HG03135 (cell line): ENCODE measurements around the gene BHLHA9.

Source experiments
- ATAC-seq: cut with Tn5 transposase; IDR thresholded peaks from one replicate; pipeline ENCODE4 v1.9.1; 2021; ENCODE audit warnings: mild to moderate bottlenecking, moderate library complexity; ENCODE audit not compliant: unreplicated experiment

BHLHA9 gene

DNA sequence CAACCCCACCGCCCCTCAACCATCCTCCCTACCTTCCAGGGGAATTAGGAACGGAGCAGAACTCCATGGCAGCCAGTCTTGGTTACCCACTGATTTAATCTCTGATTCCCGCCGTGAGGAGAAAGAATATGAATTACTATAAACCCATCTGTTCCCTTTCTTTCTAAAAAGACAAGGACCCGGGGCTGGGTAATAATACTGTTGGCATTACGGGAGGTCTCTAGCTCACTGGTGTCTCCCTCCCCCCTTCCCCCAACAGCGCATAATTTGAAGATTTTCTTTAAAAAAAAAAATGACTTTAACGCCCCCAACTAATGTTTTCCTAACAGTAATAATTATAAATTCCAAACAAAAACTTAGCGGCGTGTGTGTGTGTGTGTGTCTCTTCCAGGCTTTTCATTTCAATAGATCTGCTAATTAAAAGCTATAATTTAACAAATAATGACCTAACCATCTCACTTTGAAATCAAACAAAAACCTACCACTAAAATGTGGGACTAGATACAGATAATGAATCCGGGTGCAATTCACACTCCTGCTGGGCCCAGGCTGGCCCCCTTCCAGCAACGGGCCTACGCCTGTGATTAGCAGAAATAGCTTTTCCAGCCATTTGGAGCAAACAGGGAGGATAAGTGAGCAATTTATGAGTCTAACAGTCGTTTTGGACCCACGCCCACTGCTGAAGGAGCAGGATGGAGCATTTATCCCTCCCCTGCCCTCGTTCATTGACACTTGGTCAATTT is 18.2 kb upstream of the BHLHA9 start:
- no peak for ATAC-seq

DNA sequence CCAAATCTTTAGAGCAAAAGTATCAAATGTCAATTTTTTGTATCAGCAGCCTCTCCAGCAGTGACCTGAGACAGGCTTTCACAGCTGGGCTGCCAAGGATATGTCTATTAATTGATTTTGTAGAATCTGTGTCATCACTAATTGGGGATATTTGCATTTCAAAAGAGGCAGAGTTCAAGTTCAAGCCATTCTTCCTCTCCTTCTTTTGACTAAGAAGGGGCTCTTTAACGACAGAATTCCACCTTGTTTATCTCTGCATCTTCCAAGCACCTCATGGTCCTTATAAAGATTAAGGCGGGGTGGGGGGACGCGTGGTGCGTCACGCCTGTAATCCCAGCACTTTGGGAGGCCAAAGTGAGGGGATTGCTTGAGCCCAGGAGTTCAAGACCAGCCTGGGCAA is 15.2 kb upstream of the BHLHA9 start:
- no peak for ATAC-seq

DNA sequence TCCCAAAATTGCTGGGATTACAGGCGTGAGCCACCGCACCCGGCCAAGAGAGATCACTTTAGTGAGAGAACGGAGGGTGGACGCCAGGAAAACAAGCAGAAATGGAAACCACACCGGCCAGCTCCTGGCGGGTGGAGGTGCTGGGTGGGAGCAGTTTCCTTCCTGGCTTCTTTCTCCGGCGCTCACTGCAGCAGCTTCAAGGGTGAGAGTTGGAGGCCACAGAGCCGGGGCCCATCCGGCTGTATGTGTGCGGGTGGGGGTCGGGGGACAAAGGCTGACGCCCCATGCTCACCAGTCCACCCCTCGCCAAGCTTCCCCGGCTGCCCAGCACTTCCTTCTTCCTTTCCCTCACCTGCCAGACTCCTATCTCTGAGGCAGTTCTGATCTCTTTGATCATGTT is 13.5 kb upstream of the BHLHA9 start:
- no peak for ATAC-seq

DNA sequence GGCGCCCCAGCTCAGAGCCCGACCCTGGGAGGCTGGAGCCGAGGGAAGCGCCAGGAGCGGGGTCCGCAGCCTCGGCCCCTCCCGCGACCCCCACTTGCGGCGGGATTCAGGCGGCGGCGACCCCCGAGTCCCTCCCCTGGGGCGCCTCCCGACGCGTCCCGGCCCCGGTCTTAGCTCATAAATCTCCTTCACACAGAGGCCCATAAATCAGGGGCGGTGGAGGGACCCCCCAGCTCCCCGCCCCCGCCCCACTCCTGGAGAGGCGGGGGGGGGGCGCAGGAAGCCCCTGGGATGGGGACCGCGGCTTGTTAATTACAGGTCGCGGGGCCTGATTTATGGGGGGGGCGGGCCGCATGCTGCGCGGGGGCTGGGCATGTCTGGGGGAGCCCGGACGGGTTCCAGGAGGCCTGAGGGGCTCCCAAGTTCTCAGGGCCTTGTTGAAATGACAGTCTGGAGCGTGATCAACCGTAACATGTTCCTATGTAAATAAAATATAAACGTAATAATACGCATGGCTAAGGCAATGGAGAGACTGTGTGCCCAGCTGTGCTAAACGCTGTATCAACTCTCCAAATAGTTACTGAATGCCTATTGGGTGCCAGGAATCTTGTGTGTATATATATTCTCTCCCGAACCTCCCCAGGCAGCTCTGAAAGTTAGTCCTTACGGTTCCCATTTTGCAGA is 10.0 kb upstream of the BHLHA9 start:
- ATAC-seq, result no peak

DNA sequence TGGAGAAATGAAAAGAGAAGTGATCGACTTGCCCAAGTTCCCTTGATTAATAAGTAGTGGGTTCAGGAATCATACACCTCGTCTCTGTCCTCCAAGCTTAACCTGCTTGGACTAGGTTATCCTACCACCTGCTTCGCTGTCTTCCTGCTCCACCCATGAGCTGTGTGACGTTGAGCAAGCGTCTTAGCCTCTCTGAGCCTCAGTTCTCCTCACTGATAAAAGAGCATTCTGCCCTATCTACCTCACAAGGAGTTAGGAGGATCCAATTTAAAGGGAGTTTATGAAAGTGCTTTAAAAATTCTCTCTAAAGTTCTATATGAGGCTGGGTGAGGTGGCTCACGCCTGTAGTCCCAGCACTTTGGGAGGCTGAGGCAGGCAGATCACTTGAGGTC is 9.5 kb upstream of the BHLHA9 start:
- no peak for ATAC-seq

DNA sequence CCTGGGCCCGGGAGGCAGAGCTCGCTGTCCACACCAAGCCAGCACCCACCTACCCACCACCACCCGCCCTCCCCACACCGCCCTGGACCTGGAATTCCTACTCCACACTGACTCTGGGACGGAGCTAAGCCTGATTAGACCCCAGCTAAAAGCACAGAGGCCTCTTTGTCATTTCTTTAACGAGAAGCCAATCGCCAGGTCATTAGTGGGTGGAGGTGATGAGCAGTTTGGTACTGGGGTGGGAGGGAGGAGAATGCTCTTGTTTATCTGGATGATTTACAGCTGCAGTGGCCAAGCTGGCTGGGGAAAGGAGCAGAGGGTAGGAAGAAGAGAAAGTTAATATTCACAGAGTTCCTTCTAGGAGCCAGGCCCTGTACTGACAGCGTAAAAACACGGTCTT is 6.0 kb upstream of the BHLHA9 start:
- ATAC-seq, result no peak

DNA sequence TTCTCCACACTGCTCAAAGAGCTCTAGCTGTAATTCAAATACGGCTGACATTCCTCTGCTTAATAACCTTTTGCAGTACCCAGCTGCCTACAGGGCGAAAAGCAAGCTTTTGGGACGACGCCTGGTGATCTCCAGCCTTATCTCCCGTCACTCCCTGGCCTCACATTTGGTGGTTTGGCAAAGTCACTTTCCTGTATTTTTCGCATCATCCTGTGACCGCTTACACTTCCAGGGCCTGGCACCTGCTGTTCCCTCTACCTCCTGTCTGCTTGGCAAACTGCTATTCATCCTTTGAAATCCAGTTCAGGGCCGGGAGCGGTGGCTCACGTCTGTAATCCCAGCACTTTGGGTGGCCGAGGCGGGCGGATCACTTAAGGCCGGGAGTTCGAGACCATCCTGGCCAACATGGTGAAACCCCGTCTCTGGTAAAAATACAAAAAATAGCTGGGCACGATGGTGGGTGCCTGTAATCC is 2.7 kb upstream of the BHLHA9 start:
- no peak for ATAC-seq

DNA sequence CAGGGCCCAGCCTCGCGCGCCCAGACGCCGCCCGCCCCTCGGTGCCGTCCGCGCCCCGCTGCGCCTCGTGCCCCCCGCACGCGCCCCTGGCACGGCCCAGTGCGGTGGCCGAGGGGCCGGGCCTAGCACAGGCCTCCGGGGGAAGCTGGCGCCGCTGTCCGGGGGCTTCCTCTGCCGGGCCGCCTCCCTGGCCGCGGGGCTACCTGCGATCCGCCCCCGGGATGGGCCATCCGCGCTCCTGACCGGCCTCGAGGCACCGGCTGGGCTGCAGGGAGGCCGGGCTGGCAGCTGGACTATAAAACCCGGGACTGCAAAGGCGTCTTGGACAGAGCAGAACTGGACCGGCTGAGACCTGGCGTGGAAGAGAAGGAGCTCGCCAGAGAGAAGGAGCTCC is 783 bp downstream of the BHLHA9 start:
- no peak for ATAC-seq

DNA sequence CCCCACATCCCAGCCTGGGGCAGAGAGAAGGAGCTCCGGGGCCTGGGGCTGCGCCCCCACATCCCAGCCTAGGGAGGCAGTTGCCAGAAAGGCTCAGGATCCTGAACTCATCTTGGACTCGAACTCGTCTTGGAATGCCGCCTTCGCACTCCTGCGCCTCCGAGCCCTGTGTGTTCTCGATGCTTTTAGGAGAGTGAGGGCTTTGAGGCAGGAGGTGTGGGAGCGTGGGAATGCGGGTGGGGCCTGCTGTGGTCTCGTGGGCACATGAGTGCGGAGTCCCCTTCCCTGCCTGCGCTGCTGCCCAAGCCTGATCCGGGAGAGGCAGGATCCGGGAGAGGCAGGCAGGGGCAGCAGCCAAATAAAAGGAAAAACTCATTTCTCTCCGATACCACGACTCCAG is 1.2 kb downstream of the BHLHA9 start:
- ATAC-seq, result no peak

DNA sequence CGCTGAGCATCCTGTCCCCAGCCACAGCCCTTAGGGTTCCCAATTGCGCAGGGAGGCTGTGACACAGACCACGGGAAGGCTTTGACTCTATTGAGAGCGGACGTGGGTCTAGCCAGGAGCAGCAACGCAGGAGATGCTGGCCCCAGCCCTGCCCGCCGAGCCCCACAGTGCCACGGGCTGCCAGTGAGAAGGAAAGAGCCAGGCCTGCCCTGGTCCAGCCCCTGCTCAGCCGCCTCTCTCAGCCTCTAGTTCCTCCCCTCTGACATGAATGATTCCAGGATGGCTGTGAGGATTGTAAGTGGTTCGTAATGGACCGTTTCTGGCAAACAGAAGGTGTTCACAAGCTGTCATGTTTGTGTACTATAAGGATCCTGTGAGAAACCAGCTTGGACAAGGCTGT is 2.5 kb downstream of the BHLHA9 start:
- no peak for ATAC-seq

DNA sequence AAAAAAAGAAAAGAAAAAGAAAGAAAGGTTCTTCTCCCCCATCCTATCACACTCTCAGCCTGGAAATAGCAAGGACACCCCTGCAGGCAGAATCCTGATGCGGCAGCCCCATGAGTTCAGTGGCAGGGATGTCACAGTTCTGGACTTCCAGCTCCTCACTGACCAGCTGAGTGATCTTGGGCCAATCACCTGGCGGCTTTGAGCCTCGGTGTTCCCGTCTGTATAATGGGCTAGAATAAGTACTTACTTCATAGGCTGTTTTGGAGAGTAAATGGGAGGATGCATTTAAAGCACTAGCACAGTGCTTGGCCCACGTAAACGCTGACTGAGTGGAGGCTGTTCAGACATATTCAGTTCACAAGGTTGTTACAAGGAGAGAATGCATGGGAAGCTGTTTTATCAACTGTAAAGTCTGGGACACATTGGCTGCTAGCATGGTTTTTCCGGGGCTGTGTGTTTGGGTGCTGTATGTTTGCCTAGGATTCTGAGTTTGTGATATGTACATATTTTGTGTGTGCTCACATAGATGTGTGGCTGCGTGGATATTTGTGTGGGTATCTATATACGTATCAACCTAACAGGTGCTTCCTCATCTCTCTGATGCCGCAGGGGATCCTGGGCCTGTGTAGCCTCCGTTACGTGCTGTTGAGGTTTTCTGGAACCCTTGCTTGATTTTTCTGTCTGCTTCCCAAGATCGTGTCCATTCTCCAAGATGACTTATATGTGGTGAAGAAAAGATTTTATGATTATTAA is 3.4 kb downstream of the BHLHA9 start:
- no peak for ATAC-seq

DNA sequence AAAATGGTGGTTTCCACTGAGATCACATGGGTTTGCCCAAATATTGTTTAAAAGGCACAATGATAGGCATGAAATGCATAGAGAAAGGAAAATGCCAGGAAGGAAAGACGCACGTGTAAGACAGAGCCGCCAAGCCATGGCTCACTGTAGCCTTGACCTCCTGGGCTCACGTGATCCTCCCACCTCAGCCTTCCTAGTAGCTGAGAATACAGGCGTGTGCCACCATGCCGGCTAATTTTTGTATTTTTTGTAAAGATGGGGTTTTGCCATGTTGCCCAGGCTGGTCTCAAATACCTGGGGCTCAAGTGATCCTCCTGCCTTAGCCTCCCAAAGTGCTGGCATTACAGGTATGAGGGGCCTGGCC is 4.0 kb downstream of the BHLHA9 start:
- no peak for ATAC-seq

DNA sequence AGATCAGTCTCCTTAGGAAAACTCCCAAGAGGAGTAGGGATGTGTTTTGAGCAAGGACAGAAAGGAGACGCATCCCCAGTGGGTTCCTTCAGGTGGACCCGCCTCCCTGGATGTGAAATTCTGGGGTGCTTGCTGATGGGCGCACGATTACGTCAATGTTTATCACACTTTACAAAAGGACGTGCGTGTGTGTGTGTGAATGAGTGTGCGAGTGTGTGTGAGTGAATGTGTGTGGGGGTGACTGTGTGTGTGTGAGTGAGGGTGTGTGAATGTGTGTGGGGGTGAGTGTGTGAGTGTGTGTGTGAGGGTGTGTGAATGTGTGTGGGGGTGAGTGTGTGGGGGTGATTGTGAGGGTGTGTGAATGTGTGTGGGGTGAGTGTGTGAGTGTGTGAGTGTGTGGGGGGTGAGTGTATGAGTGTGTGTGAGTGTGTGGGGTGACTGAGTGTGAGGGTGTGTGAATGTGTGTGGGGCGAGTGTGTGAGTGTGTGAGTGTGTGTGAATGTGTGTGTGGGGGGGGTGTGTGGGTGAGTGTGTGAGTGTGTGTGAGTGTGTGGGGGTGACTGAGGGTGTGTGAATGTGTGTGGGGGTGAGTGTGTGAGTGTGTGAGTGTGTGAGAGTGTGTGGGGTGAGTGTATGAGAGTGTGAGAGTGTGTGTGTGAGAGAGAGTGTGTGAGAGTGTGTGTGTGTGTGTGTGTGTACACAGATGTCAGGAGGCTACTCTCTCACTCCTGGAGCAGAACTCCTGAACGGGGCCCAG is 5.1 kb downstream of the BHLHA9 start:
- no peak for ATAC-seq

DNA sequence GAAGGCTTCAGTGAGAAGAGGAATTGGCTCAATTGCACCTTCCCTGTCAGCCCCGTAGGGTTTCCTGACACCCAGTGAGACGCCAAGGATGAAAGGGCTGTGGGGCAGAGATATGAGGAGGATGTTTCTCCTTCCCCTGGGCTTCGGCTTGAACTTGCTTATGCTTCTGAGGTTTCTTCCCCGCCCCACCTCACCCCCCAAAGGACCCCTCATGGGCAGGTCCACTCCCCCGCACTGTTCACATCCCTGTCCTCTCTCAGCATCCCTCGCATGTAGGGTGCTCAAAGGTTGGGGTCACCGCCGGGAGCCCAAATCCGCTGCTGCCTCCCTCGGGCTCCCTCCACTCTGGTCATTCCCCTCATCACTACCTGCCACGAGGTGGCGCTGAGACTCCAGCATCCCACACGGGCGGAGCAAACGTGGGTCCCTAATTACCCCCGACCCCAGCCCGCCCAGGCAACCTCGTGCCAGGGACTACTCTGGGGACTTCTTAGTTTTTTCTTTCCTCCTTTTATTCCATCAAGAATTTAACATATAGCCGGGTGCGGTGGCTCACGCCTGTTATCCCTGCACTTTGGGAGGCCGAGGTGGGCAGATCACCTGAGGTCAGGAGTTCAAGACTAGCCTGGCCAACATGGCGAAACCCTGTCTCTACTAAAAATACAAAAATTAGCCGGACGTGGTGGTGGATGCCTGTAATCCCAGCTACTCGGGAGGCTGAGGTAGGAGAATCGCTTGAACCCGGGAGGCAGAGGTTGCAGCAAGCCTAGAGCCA is 5.9 kb downstream of the BHLHA9 start:
- ATAC-seq, result no peak

DNA sequence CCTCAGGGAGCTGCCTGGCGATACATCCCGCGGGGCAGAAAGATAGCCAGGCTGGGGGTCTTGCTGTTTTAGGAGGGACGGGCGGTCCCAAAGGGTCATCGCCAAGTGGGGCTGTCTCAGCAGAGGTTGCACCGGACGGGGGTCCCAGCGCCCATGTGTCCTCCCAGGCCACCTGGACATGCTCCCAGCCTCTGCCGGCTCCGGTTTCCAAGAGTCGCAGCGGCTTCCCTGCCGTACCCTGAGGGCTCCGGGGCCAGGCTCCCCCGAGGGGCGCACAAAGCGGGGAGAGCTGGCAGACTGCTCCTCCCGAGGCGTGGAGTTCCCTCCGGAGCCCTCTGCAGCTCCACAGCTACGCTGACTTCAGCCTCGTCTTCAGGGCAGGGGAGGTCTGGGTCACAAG is 10.4 kb downstream of the BHLHA9 start:
- ATAC-seq, result no peak

DNA sequence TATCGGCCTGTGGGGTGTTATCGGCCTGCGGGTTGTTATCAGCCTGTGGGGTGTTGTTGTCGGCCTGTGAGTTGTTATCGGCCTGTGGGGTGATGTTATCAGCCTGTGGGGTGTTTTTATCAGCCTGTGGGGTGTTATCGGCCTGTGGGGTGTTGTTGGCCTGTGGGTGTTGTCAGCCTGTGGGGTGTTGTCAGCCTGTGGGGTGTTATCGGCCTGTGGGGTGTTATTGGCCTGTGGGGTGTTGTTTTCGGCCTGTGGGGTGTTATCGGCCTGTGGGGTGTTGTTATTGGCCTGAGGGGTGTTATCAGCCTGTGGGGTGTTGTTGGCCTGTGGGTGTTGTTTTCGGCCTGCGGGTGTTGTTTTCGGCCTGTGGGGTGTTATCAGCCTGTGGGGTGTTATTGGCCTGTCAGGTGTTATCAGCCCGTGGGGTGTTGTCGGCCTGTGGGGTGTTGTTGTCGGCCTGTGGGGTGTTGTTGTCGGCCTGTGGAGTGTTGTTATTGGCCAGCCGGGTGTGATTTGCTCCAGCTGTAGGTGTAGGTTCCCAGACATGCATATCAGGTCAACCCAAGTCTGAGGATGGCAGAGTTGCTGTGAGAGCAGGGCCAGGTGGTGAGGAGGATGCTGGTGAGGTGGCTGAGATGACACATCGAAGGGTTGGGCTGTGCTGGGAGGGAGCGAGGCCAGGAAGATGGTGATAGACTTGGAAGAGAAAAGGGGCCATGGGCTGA is 16.3 kb downstream of the BHLHA9 start:
- no peak for ATAC-seq

DNA sequence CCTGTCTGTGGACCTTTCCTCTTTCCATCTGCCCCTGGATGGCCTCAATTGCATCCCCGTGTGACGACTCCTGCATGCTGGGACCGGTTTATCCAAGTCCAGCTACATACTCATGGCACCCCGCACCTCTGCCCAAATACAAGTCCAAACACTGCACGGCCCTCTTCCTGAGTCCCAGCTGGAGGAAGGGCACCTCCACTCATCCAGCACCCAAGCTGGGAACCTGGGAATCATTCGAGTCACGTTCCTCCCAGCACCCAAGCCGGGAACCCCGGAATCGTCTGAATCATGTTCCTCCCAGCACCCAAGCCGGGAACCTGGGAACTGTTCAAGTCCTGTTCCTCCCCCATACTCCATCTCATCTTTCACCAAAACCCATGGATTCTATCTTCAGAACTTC is 19.5 kb downstream of the BHLHA9 start:
- ATAC-seq, result no peak

DNA sequence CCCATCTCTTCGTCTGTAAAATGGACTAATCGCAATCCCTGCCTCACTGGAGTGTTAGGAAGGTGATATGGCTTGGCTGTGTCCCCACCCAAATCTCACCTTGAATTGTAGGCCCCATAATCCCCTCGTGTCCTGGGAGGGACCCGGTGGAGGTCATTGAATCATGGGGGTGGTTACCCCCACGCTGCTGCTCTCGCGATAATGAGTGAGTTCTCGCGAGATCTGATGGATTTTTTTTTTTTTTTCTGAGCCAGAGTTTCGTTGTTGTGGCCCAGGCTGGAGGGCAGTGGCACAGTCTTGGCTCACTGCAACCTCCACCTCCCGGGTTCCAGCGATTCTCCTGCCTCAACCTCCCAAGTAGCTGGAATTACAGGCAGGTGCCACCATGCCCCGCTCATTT is 20.4 kb downstream of the BHLHA9 start:
- no peak for ATAC-seq

DNA sequence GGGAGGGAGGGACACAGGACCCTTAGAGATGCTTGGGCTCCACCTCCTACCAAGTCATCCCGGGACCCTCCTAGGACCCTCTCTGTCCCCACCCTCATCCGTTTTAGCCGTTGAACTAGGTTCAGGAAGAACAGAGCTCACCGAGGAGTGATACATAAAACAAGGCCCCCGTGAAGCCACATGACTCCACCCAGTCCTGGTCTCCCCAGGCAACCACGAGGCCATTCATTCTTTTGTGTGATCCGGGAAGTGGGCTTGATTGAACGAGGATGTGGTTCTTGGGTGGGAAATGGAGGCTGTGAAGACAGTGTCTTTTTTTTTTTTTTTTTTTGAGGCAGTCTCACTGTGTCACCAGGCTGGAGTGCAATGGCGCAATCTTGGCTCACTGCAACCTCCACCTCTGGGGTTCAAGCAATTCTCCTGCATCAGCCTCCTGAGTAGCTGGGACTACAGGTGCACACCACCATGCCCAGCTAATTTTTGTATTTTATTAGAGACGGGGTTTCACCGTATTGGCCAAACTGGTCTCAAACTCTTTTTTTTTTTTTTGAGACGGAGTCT is 24.0 kb downstream of the BHLHA9 start:
- no peak for ATAC-seq

DNA sequence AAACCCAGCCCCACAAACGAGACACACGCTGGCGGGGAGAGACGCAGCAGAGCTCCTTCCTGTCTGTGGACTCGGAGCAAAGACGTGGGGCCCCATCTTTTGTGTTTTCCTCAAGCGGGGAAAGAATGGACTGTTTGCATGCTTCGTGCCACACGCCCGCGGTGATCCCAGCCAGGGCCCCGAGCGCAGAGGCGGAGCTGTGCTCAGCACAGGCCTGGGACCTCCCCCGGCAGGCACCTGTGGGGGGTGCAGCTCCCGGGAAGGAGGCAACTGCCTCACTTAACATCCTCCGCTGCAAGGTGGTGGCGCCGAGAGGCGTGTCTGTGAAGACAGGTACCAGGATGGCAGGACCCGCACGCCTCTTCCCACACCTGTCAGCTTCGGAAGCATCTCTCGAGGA is 28.4 kb downstream of the BHLHA9 start:
- ATAC-seq, result no peak
